Adrenal gland (tissue), 12 donors: ENCODE results near the gene CCL2. TPM values are rescaled to one million over a fixed set of nuclear protein-coding genes. Genes with fewer than 3 reads are reported as not detected.

Source experiments
- DNase-seq, 7 donors: peaks; one replicate each; pipeline ENCODE4 v3.0.0-alpha.2; 2019 to 2020
- H3K27ac ChIP-seq, 5 donors: fragments of 200-600 bp; sonication (generic) in 4 of 5; 1 replicate in 3 of 5; 2 replicates in 2 of 5; pipeline versions ENCODE4 v1.5.1 to v1.8.0; 2016 to 2020; ENCODE audit warnings: mild to moderate bottlenecking in 1 of 5
- H3K27me3 ChIP-seq: fragments of 200-600 bp; 2 replicates; pipeline ENCODE4 v1.8.0; 2021
- H3K36me3 ChIP-seq, 2 donors: fragments of 200-600 bp; replicated peaks in 1 of 2; 1 replicate in 1 of 2; 2 replicates in 1 of 2; pipeline versions ENCODE4 v1.5.1 to v1.8.0; 2018 to 2022
- H3K4me1 ChIP-seq, 2 donors: fragments of 200-600 bp; replicated peaks in 1 of 2; 1 replicate in 1 of 2; 2 replicates in 1 of 2; pipeline versions ENCODE4 v1.5.1 to v1.8.0; 2018 to 2021
- H3K4me3 ChIP-seq, 4 donors: fragments of 200-600 bp; sonication (generic) in 3 of 4; one replicate each; pipeline ENCODE4 v1.5.1; 2016 to 2018
- H3K9me3 ChIP-seq, 3 donors: fragments of 200-600 bp; sonication (generic) in 1 of 3; replicated peaks in 1 of 3; 1 replicate in 2 of 3; 2 replicates in 1 of 3; pipeline versions ENCODE4 v1.5.1 to v1.8.0; 2016 to 2021
- CTCF ChIP-seq, 6 experiments: fragments of 450-650 bp in 4 of 6; fragments of 200-600 bp in 2 of 6; sonication (generic) in 1 of 6; IDR thresholded peaks; 1 replicate in 5 of 6; 2 replicates in 1 of 6; pipeline versions ENCODE4 v1.5.1 to v1.8.0; 2016 to 2021; ENCODE audit warnings: antibody characterized with exemption in 6 of 6, mild to moderate bottlenecking in 2 of 6, moderate library complexity in 1 of 6
- POLR2A ChIP-seq, 2 donors: fragments of 450-650 bp; IDR thresholded peaks; one replicate each; pipeline ENCODE4 v1.6.1; 2017; ENCODE audit warnings: antibody characterized with exemption in 2 of 2, mild to moderate bottlenecking in 2 of 2, moderate library complexity in 1 of 2
- WGBS, 4 donors: extraction: QIAGEN DNeasy Blood & Tissue Kit in 2 of 4; methylation state at CpG; one replicate each; pipeline versions ENCODE4 v1.1.5 to v1.1.7; 2013 to 2017; 5-methylcytosine and 5-hydroxymethylcytosine counted together
- intact Hi-C, 2 donors: fragments of 100-400 bp; cut with DNase I; formaldehyde crosslinking; loops; one replicate each; pipeline versions ENCODE4 v1.14.1 to v1.15.0; 2022 to 2023
- polyA plus RNA-seq, 3 donors: library from polyadenylated mRNA; stranded (reverse); fragments of 200-250 nt in 2 of 3; fragments of 350-450 nt in 1 of 3; fragmentation: Illumina TruSeq in 1 of 3; extraction: RNeasy Lipid Tissue Mini Kit (QIAGEN cat#74804) in 1 of 3; gene quantifications; one replicate each; pipeline ENCODE4 v1.2.3, GENCODE V29; 2013 to 2014
- total RNA-seq, 9 donors: library from RNA; depleted of rRNA in 4 of 9; stranded (reverse); fragments of >200 nt in 4 of 9; fragments of 120-200 nt in 1 of 9; fragmentation: NEBNext Ultra II Directional in 1 of 9; extraction: Animal tissue kit (Norgen Biotek cat#: 25700) in 1 of 9; gene quantifications; one replicate each; pipeline versions ENCODE4 v1.1.0 to v1.2.4, GENCODE V29; 2013 to 2023
- donor health status: healthy with polysubstance abuse.
- donor health status: Bipolar disorder and iron deficiency.
- donor health status: DM: yes; HTN: yes; CAD: no.
- donor health status: DM: no; HTN: no; CAD: no.
- donor health status: DM: no; HTN: no; CAD: no.
- donor health status: DM: yes; HTN: yes; CAD: no.

CCL2 gene
- total and polyA plus RNA-seq, 12 donors, result 7.7 to 330 (median 76.0) TPM

GRCh38 chr17:34255841-34256240 is 756 bp downstream of the CCL2 start:
- H3K9me3 ChIP-seq, result no peaks in the 10 kb centered on the region
- intact Hi-C loops, result no loop called here
- no peaks in the 10 kb centered on the region for H3K27me3 ChIP-seq
- peak overlapping the region in 1 of 4 donors; percentile 49 for H3K4me3 ChIP-seq
- WGBS, 4 donors, result 74 to 91% (median 81%) methylated on average over 1 of the region's 1 CpG
- H3K27ac ChIP-seq, result peak overlapping the region in 3 of 5 donors; percentile 34 to 84 (median 69)
- no peak for DNase-seq
- peaks cover 45 to 52% of the 10 kb centered on the region in 2 donors for H3K4me1 ChIP-seq
- no peaks in the 10 kb centered on the region for H3K36me3 ChIP-seq
- no peak for TF ChIP-seq CTCF (IDR thresholded peaks at IDR 0.05)
- no peak for TF ChIP-seq POLR2A (IDR thresholded peaks at IDR 0.05)

- peaks cover 31 to 36% of the 10 kb centered on the region in 2 donors for H3K4me1 ChIP-seq
- H3K4me3 ChIP-seq, result no peak overlapping the region
- H3K36me3 ChIP-seq, result no peaks in the 10 kb centered on the region
- no peaks in the 10 kb centered on the region for H3K9me3 ChIP-seq
- 71 to 83% (median 77%) methylated on average over 5 of the region's 5 CpGs for WGBS, 4 donors
- no peaks in the 10 kb centered on the region for H3K27me3 ChIP-seq
- DNase-seq, result no peak
- no peak overlapping the region for H3K27ac ChIP-seq
- TF ChIP-seq POLR2A (IDR thresholded peaks at IDR 0.05) (no peak), CTCF (IDR thresholded peaks at IDR 0.05) (no peak)
- intact Hi-C loops, result no loop called here
These were observed 2.4 kb downstream of the CCL2 start for GRCh38 chr17:34257299-34257985.

- intact Hi-C loops, result no loop called here
These were observed 2.9 kb downstream of the CCL2 start for GRCh38 chr17:34257986-34258326.

GRCh38 chr17:34259146-34259545 is 4.1 kb downstream of the CCL2 start:
- Histone ChIP-seq H3K4me3 (no peak overlapping the region), H3K9me3 (no peaks in the 10 kb centered on the region), H3K27me3 (no peaks in the 10 kb centered on the region), H3K4me1 (peaks cover 15 to 19% of the 10 kb centered on the region in 2 donors), H3K36me3 (no peaks in the 10 kb centered on the region), H3K27ac (peak overlapping the region in 1 of 5 donors; percentile 20)
- no peak for DNase-seq
- no peak for TF ChIP-seq POLR2A (IDR thresholded peaks at IDR 0.05)
- TF ChIP-seq CTCF (IDR thresholded peaks at IDR 0.05), result no peak
- intact Hi-C loops, result no loop called here

More at GRCh38 chr17:34257986-34258326, 2.9 kb downstream of the CCL2 start:
- Histone ChIP-seq H3K4me1 (peaks cover 25 to 31% of the 10 kb centered on the region in 2 donors), H3K27ac (no peak overlapping the region), H3K4me3 (no peak overlapping the region), H3K27me3 (no peaks in the 10 kb centered on the region), H3K9me3 (no peaks in the 10 kb centered on the region), H3K36me3 (no peaks in the 10 kb centered on the region)
- WGBS, 4 donors, result 57 to 78% (median 72%) methylated on average over 1 of the region's 1 CpG
- TF ChIP-seq CTCF (IDR thresholded peaks at IDR 0.05) (no peak), POLR2A (IDR thresholded peaks at IDR 0.05) (no peak)
- no peak for DNase-seq
